Liver (tissue), 9 donors: ENCODE data around the gene TYSND1. TPM values are rescaled to one million over a fixed set of nuclear protein-coding genes. Genes with fewer than 3 reads are reported as not detected.

Experiments
- DNase-seq: peaks from one replicate; pipeline ENCODE4 v3.0.0-alpha.2; 2017; ENCODE audit warnings: low spot score
- H3K27ac ChIP-seq, 2 donors: one replicate each; pipeline ENCODE4 v1.7.0; 2013; ENCODE audit warnings: inconsistent platforms in 2 of 2, low read length in 2 of 2, control low read depth in 1 of 2, low read depth in 1 of 2, mild to moderate bottlenecking in 1 of 2
- H3K27me3 ChIP-seq, 4 donors: one replicate each; pipeline versions ENCODE4 v1.6.1 to v1.7.0; 2013; ENCODE audit warnings: low read length in 3 of 4, inconsistent platforms in 1 of 4, mild to moderate bottlenecking in 1 of 4, moderate library complexity in 1 of 4; ENCODE audit not compliant: control insufficient read depth in 4 of 4, insufficient read depth in 4 of 4
- H3K36me3 ChIP-seq, 4 donors: one replicate each; pipeline versions ENCODE4 v1.6.1 to v1.7.0; 2013; ENCODE audit warnings: low read length in 3 of 4, mild to moderate bottlenecking in 3 of 4, low read depth in 1 of 4, moderate library complexity in 1 of 4; ENCODE audit not compliant: control insufficient read depth in 4 of 4, insufficient read depth in 3 of 4
- H3K4me1 ChIP-seq, 4 donors: one replicate each; pipeline versions ENCODE4 v1.6.1 to v1.7.0; 2013; ENCODE audit warnings: low read length in 3 of 4, mild to moderate bottlenecking in 3 of 4, moderate library complexity in 1 of 4; ENCODE audit not compliant: control insufficient read depth in 4 of 4, insufficient read depth in 4 of 4
- H3K4me3 ChIP-seq, 3 donors: one replicate each; pipeline versions ENCODE4 v1.6.1 to v1.7.0; 2013; ENCODE audit warnings: low read length in 3 of 3, control low read depth in 1 of 3, low read depth in 1 of 3, mild to moderate bottlenecking in 1 of 3
- H3K9ac ChIP-seq, 2 donors: one replicate each; pipeline ENCODE4 v1.7.0; 2013; ENCODE audit warnings: low read length in 2 of 2, mild to moderate bottlenecking in 2 of 2, moderate library complexity in 2 of 2, control low read depth in 1 of 2, low read depth in 1 of 2
- H3K9me3 ChIP-seq, 4 donors: one replicate each; pipeline versions ENCODE4 v1.6.1 to v1.7.0; 2013; ENCODE audit warnings: low read length in 3 of 4; ENCODE audit not compliant: control insufficient read depth in 4 of 4
- ATF3 ChIP-seq: IDR thresholded peaks from 2 replicates; pipeline ENCODE4 v1.6.1; 2016; ENCODE audit warnings: antibody characterized with exemption
- CTCF ChIP-seq: fragments of 150-350 bp; IDR thresholded peaks from 2 replicates; pipeline ENCODE4 v1.5.1; 2017; ENCODE audit warnings: improper control_type of control experiment, low read depth, low read length; ENCODE audit not compliant: missing input control
- EGR1 ChIP-seq, 2 donors: IDR thresholded peaks; 2 replicates each; pipeline ENCODE4 v1.6.1; 2016 to 2018; ENCODE audit warnings: antibody characterized with exemption in 2 of 2, low read depth in 2 of 2
- FOXA1 ChIP-seq: IDR thresholded peaks from 2 replicates; pipeline ENCODE4 v1.6.1; 2016; ENCODE audit warnings: antibody characterized with exemption
- FOXA2 ChIP-seq: IDR thresholded peaks from 2 replicates; pipeline ENCODE4 v1.6.1; 2016; ENCODE audit warnings: antibody characterized with exemption
- GABPA ChIP-seq, 2 donors: IDR thresholded peaks in 1 of 2; conservative IDR thresholded peaks in 1 of 2; 2 replicates each; pipeline ENCODE4 v1.6.1; 2016; ENCODE audit warnings: antibody characterized with exemption in 2 of 2, mild to moderate bottlenecking in 1 of 2, moderate library complexity in 1 of 2
- HNF4A ChIP-seq, 2 donors: conservative IDR thresholded peaks; 2 replicates each; pipeline ENCODE4 v1.6.1; 2016; ENCODE audit warnings: antibody characterized with exemption in 2 of 2, mild to moderate bottlenecking in 2 of 2
- HNF4G ChIP-seq: IDR thresholded peaks from 2 replicates; pipeline ENCODE4 v1.6.1; 2016; ENCODE audit warnings: antibody characterized with exemption
- JUND ChIP-seq, 2 donors: IDR thresholded peaks; 2 replicates each; pipeline ENCODE4 v1.6.1; 2016; ENCODE audit warnings: antibody characterized with exemption in 2 of 2
- MAX ChIP-seq: IDR thresholded peaks from 2 replicates; pipeline ENCODE4 v1.6.1; 2016; ENCODE audit warnings: antibody characterized with exemption
- NR2F2 ChIP-seq: IDR thresholded peaks from 2 replicates; pipeline ENCODE4 v1.6.1; 2016; ENCODE audit warnings: antibody characterized with exemption
- RAD21 ChIP-seq, 2 donors: IDR thresholded peaks; 2 replicates each; pipeline ENCODE4 v1.6.1; 2016; ENCODE audit warnings: antibody characterized with exemption in 2 of 2, mild to moderate bottlenecking in 2 of 2
- REST ChIP-seq: IDR thresholded peaks from 2 replicates; pipeline ENCODE4 v1.6.1; 2016; ENCODE audit warnings: antibody characterized with exemption, mild to moderate bottlenecking
- RXRA ChIP-seq, 2 donors: IDR thresholded peaks; 2 replicates each; pipeline ENCODE4 v1.6.1; 2017 to 2018; ENCODE audit warnings: antibody characterized with exemption in 2 of 2, mild to moderate bottlenecking in 1 of 2
- SP1 ChIP-seq: IDR thresholded peaks from 2 replicates; pipeline ENCODE4 v1.6.1; 2018; ENCODE audit warnings: antibody characterized with exemption, mild to moderate bottlenecking
- TAF1 ChIP-seq: conservative IDR thresholded peaks from 2 replicates; pipeline ENCODE4 v1.6.1; 2016; ENCODE audit warnings: antibody characterized with exemption, mild to moderate bottlenecking
- YY1 ChIP-seq: IDR thresholded peaks from 2 replicates; pipeline ENCODE4 v1.6.1; 2016; ENCODE audit warnings: antibody characterized with exemption, mild to moderate bottlenecking
- ZBTB33 ChIP-seq: IDR thresholded peaks from 2 replicates; pipeline ENCODE4 v1.6.1; 2016; ENCODE audit warnings: antibody characterized with exemption
- WGBS: extraction: QIAGEN DNeasy Blood & Tissue Kit; methylation state at CpG from one replicate; pipeline ENCODE4 v1.1.7; 2013; 5-methylcytosine and 5-hydroxymethylcytosine counted together
- polyA plus RNA-seq, 2 donors: library from polyadenylated mRNA; stranded (reverse) in 1 of 2; unstranded in 1 of 2; fragments of 200-250 nt in 1 of 2; fragments of >200 nt in 1 of 2; fragmentation: Nextera tagmentation in 1 of 2; extraction: Ambion mirVana in 1 of 2; gene quantifications; one replicate each; pipeline versions ENCODE4 v1.2.1 to v1.2.3, GENCODE V29; 2013 to 2015
- total RNA-seq, 2 donors: library from RNA; depleted of rRNA; stranded (reverse); fragments of >200 nt; gene quantifications; one replicate each; pipeline ENCODE4 v1.2.3, GENCODE V29; 2014
- donor health status: healthy.
- donor health status: healthy.
- donor health status: healthy.
- donor health status: healthy.
- donor health status: healthy.

Gene TYSND1
- total and polyA plus RNA-seq, 4 donors: 3.9 to 11.3 (median 7.2) TPM

GRCh38 chr10:70093335-70093944 is 53.1 kb downstream of the TYSND1 start:
- 88% methylated on average over 9 of the region's 9 CpGs for WGBS
- no peaks in the 10 kb centered on the region for H3K9me3 ChIP-seq
- no peak overlapping the region for H3K27ac ChIP-seq
- H3K4me3 ChIP-seq: no peak overlapping the region
- no peaks in the 10 kb centered on the region for H3K27me3 ChIP-seq
- no peak for DNase-seq
- H3K9ac ChIP-seq: peak overlapping the region in 1 of 2 donors; percentile 38
- peaks cover 0 to 28% (median 14%) of the 10 kb centered on the region in 4 donors for H3K4me1 ChIP-seq
- no peaks in the 10 kb centered on the region for H3K36me3 ChIP-seq
- TF ChIP-seq EGR1 (IDR thresholded peaks at IDR 0.05; ENCODE audit: low read depth in 2 of 2): no peak
- TF ChIP-seq YY1: no peak
- no peak for TF ChIP-seq ATF3
- TF ChIP-seq REST: no peak
- TF ChIP-seq HNF4A (conservative IDR thresholded peaks at IDR 0.05): no peak
- no peak for TF ChIP-seq CTCF
- no peak for TF ChIP-seq ZBTB33
- no peak for TF ChIP-seq NR2F2
- TF ChIP-seq FOXA2: no peak
- TF ChIP-seq SP1: no peak
- no peak for TF ChIP-seq TAF1
- no peak for TF ChIP-seq GABPA (IDR thresholded peaks at IDR 0.05 in 1 of 2, conservative IDR thresholded peaks at IDR 0.05 in 1 of 2)
- TF ChIP-seq FOXA1: no peak
- no peak for TF ChIP-seq RXRA (IDR thresholded peaks at IDR 0.05)
- TF ChIP-seq RAD21 (IDR thresholded peaks at IDR 0.05): no peak
- TF ChIP-seq HNF4G: no peak
- TF ChIP-seq MAX: no peak
- no peak for TF ChIP-seq JUND (IDR thresholded peaks at IDR 0.05)
